ENCODE measurements around the gene SUSD6.

SUSD6 gene

GRCh38 chr14:69611172-69612013 lies at the start of gene SUSD6:
SUSD6 (plus strand) TSS chr14:69611596; CDS start chr14:69658593, 46,997 bp downstream.
- peaks cover 42% of the 10 kb centered on the region for H4K20me1 ChIP-seq
- H3K9me3 ChIP-seq = no peaks in the 10 kb centered on the region
- peak within 1 kb of the TSS; percentile 89 for H3K9ac ChIP-seq
- peak within 1 kb of the TSS; percentile 92 for H3K27ac ChIP-seq
- H3K4me2 ChIP-seq = peak within 1 kb of the TSS; percentile 94
- peak within 1 kb of the TSS; percentile 95 for H3K4me3 ChIP-seq
- H3K4me1 ChIP-seq = peaks cover 56% of the 10 kb centered on the region
- no peaks in the 10 kb centered on the region for H3K27me3 ChIP-seq
- no peaks in the 10 kb centered on the region for H3K36me3 ChIP-seq
- TF ChIP-seq Cebpa-rat (IDR thresholded peaks at IDR 0.05) = no peak

- Histone ChIP-seq H3K4me2 (no peak overlapping the region), H3K36me3 (no peaks in the 10 kb centered on the region), H3K4me3 (no peak overlapping the region), H3K9ac (no peak overlapping the region), H3K4me1 (peaks cover 8% of the 10 kb centered on the region; the same call in 1 of the 2 replicates), H3K9me3 (no peaks in the 10 kb centered on the region), H3K27ac (no peak overlapping the region), H3K27me3 (no peaks in the 10 kb centered on the region), H4K20me1 (no peaks in the 10 kb centered on the region)
- no peak for TF ChIP-seq Cebpa-rat (IDR thresholded peaks at IDR 0.05)
Measured at GRCh38 chr14:69561893-69562292, 49.5 kb upstream of the SUSD6 start.

GRCh38 chr14:69567563-69567962 lies 43.8 kb upstream of the SUSD6 start:
- Histone ChIP-seq H3K27ac (no peak overlapping the region), H3K9me3 (peaks cover 12% of the 10 kb centered on the region), H3K36me3 (no peaks in the 10 kb centered on the region), H3K4me1 (peaks cover 18% of the 10 kb centered on the region; the same call in 1 of the 2 replicates), H4K20me1 (peaks cover 10% of the 10 kb centered on the region), H3K4me3 (no peak overlapping the region), H3K4me2 (no peak overlapping the region), H3K9ac (no peak overlapping the region), H3K27me3 (peaks cover 26% of the 10 kb centered on the region)
- TF ChIP-seq Cebpa-rat (IDR thresholded peaks at IDR 0.05) = no peak

DNA sequence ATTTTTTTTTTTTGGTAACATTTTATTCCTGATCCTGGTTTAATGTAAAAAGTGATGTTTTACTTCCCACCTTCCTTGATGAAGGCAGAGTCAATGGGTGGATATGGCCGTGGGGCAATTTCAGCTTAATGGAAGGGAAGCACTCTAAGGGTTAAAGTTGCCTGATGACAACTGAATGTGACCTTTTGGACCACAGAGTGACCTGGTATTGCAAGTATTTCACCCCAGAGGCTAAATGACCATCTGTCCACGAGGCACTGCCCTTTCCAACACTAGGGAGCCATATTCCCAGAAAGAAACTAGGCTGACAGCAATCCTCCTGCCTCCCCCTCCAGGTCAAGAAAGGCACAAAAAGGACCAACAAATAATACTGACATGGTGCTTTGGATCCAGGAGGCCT lies 41.5 kb upstream of the SUSD6 start:
- Histone ChIP-seq H3K4me1 (peaks cover 35% of the 10 kb centered on the region), H3K4me2 (no peak overlapping the region), H3K4me3 (no peak overlapping the region), H4K20me1 (peaks cover 25% of the 10 kb centered on the region), H3K36me3 (no peaks in the 10 kb centered on the region), H3K9ac (no peak overlapping the region), H3K9me3 (peaks cover 21% of the 10 kb centered on the region), H3K27me3 (peaks cover 48% of the 10 kb centered on the region), H3K27ac (no peak overlapping the region)
- TF ChIP-seq Cebpa-rat (IDR thresholded peaks at IDR 0.05) = no peak

GRCh38 chr14:69570836-69571330 lies 40.5 kb upstream of the SUSD6 start:
- Histone ChIP-seq H3K4me3 (no peak overlapping the region), H3K4me1 (peaks cover 35% of the 10 kb centered on the region), H3K36me3 (no peaks in the 10 kb centered on the region), H3K27me3 (peaks cover 48% of the 10 kb centered on the region), H3K27ac (no peak overlapping the region), H3K4me2 (no peak overlapping the region), H4K20me1 (peaks cover 25% of the 10 kb centered on the region), H3K9me3 (peaks cover 21% of the 10 kb centered on the region), H3K9ac (no peak overlapping the region)
- no peak for TF ChIP-seq Cebpa-rat (IDR thresholded peaks at IDR 0.05)

- Histone ChIP-seq H3K4me2 (peak overlapping the region; percentile 88), H3K36me3 (no peaks in the 10 kb centered on the region), H4K20me1 (peaks cover 25% of the 10 kb centered on the region), H3K4me3 (peak overlapping the region; percentile 66), H3K27me3 (peaks cover 48% of the 10 kb centered on the region), H3K27ac (no peak overlapping the region), H3K9ac (no peak overlapping the region), H3K4me1 (peaks cover 35% of the 10 kb centered on the region), H3K9me3 (peaks cover 21% of the 10 kb centered on the region)
- TF ChIP-seq Cebpa-rat (IDR thresholded peaks at IDR 0.05) = no peak
Measured at GRCh38 chr14:69571449-69572029, 39.9 kb upstream of the SUSD6 start.

DNA sequence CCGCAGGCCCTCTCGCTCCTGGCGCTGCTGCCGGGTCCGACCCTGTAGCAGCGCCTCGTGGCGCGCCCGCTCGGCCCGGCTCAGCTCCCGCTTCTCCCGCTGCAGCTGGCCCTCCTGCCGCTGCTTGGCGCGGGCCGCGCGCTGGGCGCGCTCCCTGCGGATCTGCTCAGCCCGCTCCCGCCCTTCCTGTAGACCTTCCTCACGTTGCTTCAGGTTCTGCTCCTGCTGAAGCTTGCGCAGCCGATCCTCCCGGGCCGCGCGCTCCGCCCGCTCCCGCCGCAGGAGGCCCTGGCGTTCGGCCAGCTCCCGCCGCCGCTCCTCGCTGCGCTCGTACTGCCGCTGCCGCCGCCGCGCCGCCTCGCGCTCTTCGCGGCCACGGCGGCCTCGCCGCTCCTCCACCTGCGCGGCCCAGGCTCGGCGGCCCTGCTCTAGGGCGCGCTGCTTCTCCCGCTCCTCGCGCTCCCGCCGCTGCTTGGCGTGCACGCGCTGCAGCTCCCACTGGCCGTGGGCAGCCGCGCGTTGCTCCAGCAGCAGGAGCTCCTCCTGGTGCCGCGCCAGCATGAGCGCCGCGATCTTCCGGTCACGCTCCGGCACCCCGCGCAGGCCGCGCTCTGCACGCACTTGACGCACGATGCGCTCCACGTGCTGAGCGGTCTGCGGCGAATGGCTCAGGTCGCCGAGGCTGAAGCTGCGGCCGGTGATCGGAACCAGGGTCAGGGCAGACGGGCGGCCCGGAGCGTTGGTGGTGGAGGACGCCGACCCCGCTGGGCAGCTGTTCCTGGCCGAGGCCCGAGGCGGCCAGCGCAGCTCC lies 39.2 kb upstream of the SUSD6 start:
- H3K4me2 ChIP-seq = peak overlapping the region; percentile 88
- TF ChIP-seq Cebpa-rat (IDR thresholded peaks at IDR 0.05) = no peak
- H4K20me1 ChIP-seq = peaks cover 25% of the 10 kb centered on the region
- no peak overlapping the region for H3K9ac ChIP-seq
- no peak overlapping the region for H3K27ac ChIP-seq
- H3K4me3 ChIP-seq = peak overlapping the region; percentile 66
- H3K27me3 ChIP-seq = peaks cover 48% of the 10 kb centered on the region
- peaks cover 35% of the 10 kb centered on the region for H3K4me1 ChIP-seq
- H3K9me3 ChIP-seq = peaks cover 21% of the 10 kb centered on the region
- no peaks in the 10 kb centered on the region for H3K36me3 ChIP-seq

- H3K27ac ChIP-seq = no peak overlapping the region
- H4K20me1 ChIP-seq = peaks cover 25% of the 10 kb centered on the region
- peaks cover 35% of the 10 kb centered on the region for H3K4me1 ChIP-seq
- no peak for TF ChIP-seq Cebpa-rat (IDR thresholded peaks at IDR 0.05)
- no peak overlapping the region for H3K9ac ChIP-seq
- H3K4me2 ChIP-seq = peak overlapping the region; percentile 97
- H3K36me3 ChIP-seq = no peaks in the 10 kb centered on the region
- peak overlapping the region; percentile 66 for H3K4me3 ChIP-seq
- peaks cover 48% of the 10 kb centered on the region for H3K27me3 ChIP-seq
- peaks cover 21% of the 10 kb centered on the region for H3K9me3 ChIP-seq
Measured at GRCh38 chr14:69572841-69573135, 38.6 kb upstream of the SUSD6 start.

DNA sequence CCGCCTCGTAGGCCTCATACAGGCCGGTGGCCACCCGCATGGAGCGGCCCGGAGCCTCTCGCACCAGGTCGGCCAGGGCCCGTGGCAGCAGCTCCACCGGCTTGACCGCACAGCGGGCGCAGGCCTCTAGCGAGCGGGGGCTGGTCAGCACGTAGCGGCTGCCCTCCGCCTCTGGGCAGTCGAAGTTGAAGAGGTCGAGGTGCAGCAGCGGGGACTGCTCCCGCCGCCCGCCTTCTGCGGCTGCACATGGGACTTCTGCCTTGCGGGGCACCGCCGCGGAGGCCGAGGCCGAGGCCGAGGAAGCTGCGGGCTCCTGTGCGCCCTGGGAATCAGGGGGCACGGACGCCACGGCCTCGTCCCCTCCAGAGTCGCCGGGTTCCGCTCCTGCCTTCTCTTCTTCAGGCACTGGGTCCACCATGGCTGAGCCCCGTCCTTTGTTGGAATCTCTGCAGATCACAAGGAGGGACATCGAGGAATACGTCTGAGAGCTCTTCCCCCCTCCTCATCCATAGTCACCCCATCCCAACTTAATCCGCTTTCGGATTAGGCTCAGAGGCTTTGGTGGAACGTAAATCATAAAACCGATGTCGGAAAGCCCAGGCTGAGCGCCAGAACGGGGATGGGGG lies 38.1 kb upstream of the SUSD6 start:
- TF ChIP-seq Cebpa-rat (IDR thresholded peaks at IDR 0.05) = no peak
- no peak overlapping the region for H3K9ac ChIP-seq
- H3K27ac ChIP-seq = no peak overlapping the region
- H3K36me3 ChIP-seq = no peaks in the 10 kb centered on the region
- H3K27me3 ChIP-seq = peaks cover 48% of the 10 kb centered on the region
- H3K9me3 ChIP-seq = peaks cover 21% of the 10 kb centered on the region
- H3K4me1 ChIP-seq = peaks cover 35% of the 10 kb centered on the region
- H3K4me2 ChIP-seq = peak overlapping the region; percentile 97
- H3K4me3 ChIP-seq = peak overlapping the region; percentile 62
- H4K20me1 ChIP-seq = peaks cover 25% of the 10 kb centered on the region

All from BLaER1 (cell line).